Thoracic aorta (tissue), 2 donors: Measurements from ENCODE around the gene TMEM170A. TPM values are rescaled to one million over a fixed set of nuclear protein-coding genes. Genes with fewer than 3 reads are reported as not detected.

Source experiments
- ATAC-seq: fragments of 150-250 bp; one replicate; pipeline ENCODE4 v1.8.0; 2017; ENCODE audit warnings: low read depth; ENCODE audit not compliant: insufficient number of reproducible peaks, low FRiP score
- DNase-seq: peaks from one replicate; pipeline ENCODE4 v3.0.0-alpha.2; 2020; ENCODE audit warnings: low spot score
- H3K27ac ChIP-seq, 2 donors: fragments of 200-600 bp; sonication (generic); 1 replicate in 1 of 2; 2 replicates in 1 of 2; pipeline ENCODE4 v1.5.1; 2016; ENCODE audit warnings: mild to moderate bottlenecking in 2 of 2, moderate library complexity in 2 of 2
- H3K27me3 ChIP-seq: fragments of 200-600 bp; sonication (generic); replicated peaks from 2 replicates; pipeline ENCODE4 v1.6.0; 2016; ENCODE audit warnings: mild to moderate bottlenecking; ENCODE audit not compliant: insufficient read depth
- H3K36me3 ChIP-seq: fragments of 200-600 bp; sonication (generic); one replicate; pipeline ENCODE4 v1.5.1; 2016
- H3K4me1 ChIP-seq, 2 donors: fragments of 200-600 bp; sonication (generic); 1 replicate in 1 of 2; 2 replicates in 1 of 2; pipeline versions ENCODE4 v1.5.1 to v1.6.0; 2016; ENCODE audit warnings: low read depth in 2 of 2, mild to moderate bottlenecking in 1 of 2; ENCODE audit not compliant: control insufficient read depth in 1 of 2
- H3K4me3 ChIP-seq: fragments of 200-600 bp; sonication (generic); 2 replicates; pipeline ENCODE4 v1.5.1; 2016; ENCODE audit warnings: mild to moderate bottlenecking
- H3K9me3 ChIP-seq: fragments of 200-600 bp; sonication (generic); 2 replicates; pipeline ENCODE4 v1.5.1; 2016
- total RNA-seq, 2 donors: library from RNA; depleted of rRNA; stranded (reverse); fragments of >200 nt; gene quantifications; one replicate each; pipeline versions ENCODE4 v1.1.0 to v1.2.3, GENCODE V29; 2016
- TF ChIP-seq, protein P1 (sequence below): fragments of 200-600 bp; sonication (generic); IDR thresholded peaks from one replicate; pipeline ENCODE4 v1.5.1; 2019; ENCODE audit warnings: antibody characterized with exemption

The TMEM170A gene
- total RNA-seq, 2 donors from 2014 or later: 11.6 to 29.6 TPM

DNA sequence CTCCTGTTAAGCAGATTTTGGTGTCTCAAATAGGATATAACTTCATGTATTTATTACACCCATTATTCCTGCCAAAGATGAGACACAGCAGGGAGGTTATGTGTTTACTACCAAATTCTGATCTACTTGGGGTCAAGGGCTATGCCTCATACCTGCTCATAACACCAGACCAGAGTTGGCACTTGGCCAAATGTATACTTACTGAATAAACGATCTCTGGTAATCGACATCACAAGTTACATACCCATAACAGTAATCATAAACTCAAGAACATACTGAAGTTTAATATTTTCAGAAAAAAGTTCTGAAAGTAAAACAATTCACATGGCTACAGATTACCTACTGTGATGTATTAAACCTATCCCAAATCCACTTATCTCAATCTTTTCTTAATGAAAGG lies 2.9 kb downstream of the TMEM170A start:
- no peaks in the 10 kb centered on the region for H3K27me3 ChIP-seq
- DNase-seq (no peak), ATAC-seq (no peak)
- H3K9me3 ChIP-seq: no peaks in the 10 kb centered on the region
- peaks cover 12 to 22% of the 10 kb centered on the region in 2 donors for H3K4me1 ChIP-seq
- no peak overlapping the region for H3K27ac ChIP-seq
- no peaks in the 10 kb centered on the region for H3K36me3 ChIP-seq
- no peak overlapping the region for H3K4me3 ChIP-seq
- TF ChIP-seq, protein P1, sequence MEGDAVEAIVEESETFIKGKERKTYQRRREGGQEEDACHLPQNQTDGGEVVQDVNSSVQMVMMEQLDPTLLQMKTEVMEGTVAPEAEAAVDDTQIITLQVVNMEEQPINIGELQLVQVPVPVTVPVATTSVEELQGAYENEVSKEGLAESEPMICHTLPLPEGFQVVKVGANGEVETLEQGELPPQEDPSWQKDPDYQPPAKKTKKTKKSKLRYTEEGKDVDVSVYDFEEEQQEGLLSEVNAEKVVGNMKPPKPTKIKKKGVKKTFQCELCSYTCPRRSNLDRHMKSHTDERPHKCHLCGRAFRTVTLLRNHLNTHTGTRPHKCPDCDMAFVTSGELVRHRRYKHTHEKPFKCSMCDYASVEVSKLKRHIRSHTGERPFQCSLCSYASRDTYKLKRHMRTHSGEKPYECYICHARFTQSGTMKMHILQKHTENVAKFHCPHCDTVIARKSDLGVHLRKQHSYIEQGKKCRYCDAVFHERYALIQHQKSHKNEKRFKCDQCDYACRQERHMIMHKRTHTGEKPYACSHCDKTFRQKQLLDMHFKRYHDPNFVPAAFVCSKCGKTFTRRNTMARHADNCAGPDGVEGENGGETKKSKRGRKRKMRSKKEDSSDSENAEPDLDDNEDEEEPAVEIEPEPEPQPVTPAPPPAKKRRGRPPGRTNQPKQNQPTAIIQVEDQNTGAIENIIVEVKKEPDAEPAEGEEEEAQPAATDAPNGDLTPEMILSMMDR: no peak

DNA sequence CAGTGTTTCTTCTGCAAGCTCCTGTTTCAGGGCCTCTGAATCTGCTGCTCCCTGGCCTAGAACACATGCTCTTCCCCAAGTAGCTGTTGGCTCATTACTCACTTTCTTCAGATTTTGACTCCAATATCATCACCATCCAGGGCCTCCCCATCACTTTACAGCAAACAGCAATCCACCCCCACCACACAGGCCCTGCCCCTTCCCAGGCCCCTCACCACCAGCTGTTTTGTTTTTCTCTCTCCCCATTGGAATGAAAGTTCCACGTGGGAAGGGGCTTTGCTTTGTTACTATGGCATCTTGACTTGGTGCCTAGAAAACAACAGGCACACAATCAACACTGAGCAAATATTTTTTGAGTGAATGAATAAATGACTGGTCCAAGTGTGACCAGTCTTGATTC lies 4.0 kb downstream of the TMEM170A start:
- H3K4me1 ChIP-seq: peaks cover 12 to 22% of the 10 kb centered on the region in 2 donors
- H3K36me3 ChIP-seq: no peaks in the 10 kb centered on the region
- H3K27me3 ChIP-seq: no peaks in the 10 kb centered on the region
- DNase-seq (no peak), ATAC-seq (no peak)
- H3K9me3 ChIP-seq: no peaks in the 10 kb centered on the region
- no peak overlapping the region for H3K27ac ChIP-seq
- TF ChIP-seq, protein P1: no peak
- no peak overlapping the region for H3K4me3 ChIP-seq

DNA sequence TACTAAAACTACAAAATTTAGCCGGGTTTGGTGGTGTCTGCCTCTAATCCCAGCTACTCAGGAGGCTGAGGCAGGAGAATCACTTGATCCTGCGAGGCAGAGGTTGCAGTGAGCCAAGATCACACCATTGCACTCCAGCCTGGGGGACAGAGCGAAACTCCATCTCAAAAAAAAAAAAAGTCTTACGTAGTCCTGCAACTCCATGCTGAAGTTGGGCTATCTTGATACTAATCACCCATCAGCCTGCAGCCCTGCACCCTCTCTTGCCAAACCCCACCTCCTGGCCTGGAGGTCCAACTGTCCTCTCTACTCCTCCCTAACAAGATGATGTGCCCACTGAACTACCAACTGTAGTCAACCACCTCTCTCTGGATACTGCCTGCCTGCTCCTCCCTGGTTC lies 4.8 kb downstream of the TMEM170A start:
- Histone ChIP-seq H3K36me3 (no peaks in the 10 kb centered on the region), H3K27me3 (no peaks in the 10 kb centered on the region), H3K4me1 (peaks cover 12 to 22% of the 10 kb centered on the region in 2 donors), H3K9me3 (no peaks in the 10 kb centered on the region), H3K27ac (no peak overlapping the region), H3K4me3 (no peak overlapping the region)
- ATAC-seq (no peak), DNase-seq (no peak)
- TF ChIP-seq, protein P1: no peak

DNA sequence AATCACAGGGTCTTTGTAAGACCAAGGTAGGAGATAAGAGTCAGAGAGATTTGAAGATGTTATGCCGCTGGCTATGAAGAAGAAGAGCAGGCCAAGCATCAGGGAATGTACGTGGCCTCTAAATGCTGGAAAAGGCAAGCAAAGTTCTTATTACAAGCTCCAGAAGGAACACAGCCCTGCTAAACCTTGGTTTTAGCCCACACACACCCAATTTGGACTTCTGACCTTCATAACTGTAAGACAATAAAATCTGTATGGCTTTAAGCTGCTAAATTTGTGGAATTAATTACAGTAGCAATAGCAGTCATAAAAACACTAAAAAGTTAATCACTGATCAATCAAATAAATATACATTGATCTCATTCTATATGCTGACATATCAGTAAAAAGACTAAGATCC lies 6.0 kb downstream of the TMEM170A start:
- TF ChIP-seq, protein P1: no peak
- Histone ChIP-seq H3K27me3 (no peaks in the 10 kb centered on the region), H3K4me3 (no peak overlapping the region), H3K36me3 (no peaks in the 10 kb centered on the region), H3K9me3 (no peaks in the 10 kb centered on the region), H3K27ac (no peak overlapping the region), H3K4me1 (peaks cover 12 to 24% of the 10 kb centered on the region in 2 donors)
- ATAC-seq: no peak
- no peak for DNase-seq

DNA sequence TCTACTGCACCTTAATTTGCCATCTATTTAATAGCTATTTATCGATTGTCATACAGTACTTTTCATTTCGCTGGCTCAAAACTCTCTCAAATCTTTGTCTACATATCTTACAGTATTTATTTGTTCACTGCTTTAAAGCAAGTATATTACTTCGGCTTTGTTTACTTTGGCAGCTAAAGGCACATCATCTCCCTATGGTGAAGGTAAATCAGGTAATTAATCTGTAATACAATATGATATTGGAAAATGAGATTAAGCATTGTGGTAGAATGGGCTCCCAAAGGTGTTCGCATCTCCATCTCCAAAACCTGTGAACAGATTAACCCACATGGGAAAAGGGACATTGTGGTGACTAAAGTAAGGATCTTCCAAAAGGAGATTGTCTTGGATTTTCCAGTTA lies 6.5 kb downstream of the TMEM170A start:
- Histone ChIP-seq H3K36me3 (no peaks in the 10 kb centered on the region), H3K4me1 (peaks cover 12 to 27% of the 10 kb centered on the region in 2 donors), H3K4me3 (no peak overlapping the region), H3K27me3 (no peaks in the 10 kb centered on the region), H3K27ac (no peak overlapping the region), H3K9me3 (no peaks in the 10 kb centered on the region)
- ATAC-seq: no peak
- TF ChIP-seq, protein P1: no peak
- no peak for DNase-seq
